ACHN (cell line): Measurements from ENCODE around the gene DUT.
A peak's percentile ranks its signal among the peaks of the same experiment; 100 is the strongest.

ENCODE experiments used
- DNase-seq: peaks from one replicate; pipeline ENCODE4 v3.0.0-alpha.2; 2015
- in situ Hi-C: cut with HindIII; loops from 2 replicates; pipeline ENCODE4 v1.10.0; 2017; ENCODE audit warnings: low sequenced_read_pairs, low pct_ligation_motif_present, low pct_unique_long_range_greater_than_20kb

DUT gene

DNA sequence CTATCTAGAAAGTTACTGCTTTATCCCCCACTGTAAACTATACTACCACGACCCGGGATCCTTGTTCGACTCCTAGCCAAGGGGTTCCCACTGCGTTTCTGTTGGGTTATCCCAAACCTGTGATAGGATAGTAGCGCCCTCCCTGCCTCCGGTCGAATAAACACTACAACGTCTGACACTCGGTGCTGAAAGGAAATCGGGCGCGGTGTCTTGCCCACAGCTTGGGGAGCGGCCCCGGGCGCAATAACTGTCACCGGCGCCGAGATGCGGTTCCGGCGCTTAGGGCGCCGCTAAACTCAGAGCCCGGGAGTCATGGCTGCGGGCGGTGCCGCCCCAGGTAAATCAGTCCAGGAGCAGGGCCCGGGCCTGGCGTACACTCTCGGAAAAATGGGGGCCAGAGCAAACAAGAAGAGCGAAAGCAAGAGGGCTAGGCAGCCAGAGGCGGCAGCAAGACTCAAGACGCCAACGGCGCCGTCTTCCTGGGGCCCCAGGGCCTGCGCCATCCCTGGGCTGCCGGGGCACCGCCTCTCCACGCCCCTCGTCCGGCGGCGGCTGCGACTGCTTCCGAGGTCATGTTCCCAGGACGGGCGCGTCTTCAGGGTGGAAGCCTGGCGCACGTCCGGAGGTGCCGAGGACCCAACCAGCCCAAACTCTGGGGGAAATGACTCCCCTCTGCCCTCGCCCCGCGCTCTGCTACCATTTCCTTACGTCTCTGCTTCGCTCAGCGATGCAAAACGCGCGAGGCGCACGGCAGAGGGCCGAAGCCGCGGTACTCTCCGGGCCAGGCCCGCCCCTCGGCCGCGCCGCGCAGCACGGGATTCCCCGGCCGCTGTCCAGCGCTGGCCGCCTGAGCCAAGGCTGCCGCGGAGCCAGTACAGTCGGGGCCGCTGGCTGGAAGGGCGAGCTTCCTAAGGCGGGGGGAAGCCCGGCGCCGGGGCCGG, at the start of gene DUT:
TSS of gene DUT (plus strand) at position 575 of the 941 bp plus-strand sequence. CDS start at position 662, 87 bp downstream.
- in situ Hi-C loops, result no loop called here
- peak; percentile 63 for DNase-seq

DNA sequence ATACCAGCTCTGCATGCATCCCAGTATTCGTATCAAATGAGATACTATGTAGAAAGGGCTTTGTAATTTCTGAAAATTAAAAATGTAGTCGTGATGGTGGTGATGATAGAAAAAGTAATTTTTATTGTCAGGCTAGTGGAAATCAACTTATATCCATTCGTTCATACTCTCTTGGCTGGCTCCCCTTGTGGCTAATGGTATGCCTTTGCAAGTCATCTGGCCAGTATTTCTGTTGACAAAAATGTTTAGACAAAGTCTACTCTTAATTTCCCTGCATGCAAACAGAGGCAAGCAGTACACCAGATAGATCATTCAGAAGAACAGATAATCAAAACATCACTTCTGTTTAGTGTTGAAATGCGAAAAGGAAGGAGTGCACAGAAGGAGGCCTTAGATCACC, 49.6 kb upstream of the DUT start:
- in situ Hi-C loops, result no loop called here
- DNase-seq, result no peak

DNA sequence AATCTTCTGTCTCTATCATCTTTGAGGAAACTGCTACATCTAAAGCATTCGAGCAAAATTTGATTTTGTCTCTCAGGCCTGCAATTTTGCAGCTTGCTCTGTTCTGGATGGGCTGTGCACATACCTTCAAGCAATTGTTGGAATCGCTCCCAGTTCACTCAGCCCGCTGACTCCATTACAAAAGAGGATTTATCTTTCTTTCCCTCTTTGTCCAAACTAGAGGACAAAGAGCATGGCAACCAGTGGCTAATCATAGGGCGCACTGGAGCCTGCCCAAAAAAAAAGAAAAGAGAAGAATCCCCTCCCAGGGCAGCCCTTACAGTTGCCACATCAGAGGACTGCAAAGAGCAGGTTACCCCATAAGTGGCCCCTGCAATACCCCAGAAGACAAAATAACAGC, 49.0 kb upstream of the DUT start:
- DNase-seq, result no peak
- in situ Hi-C loops, result no loop called here

DNA sequence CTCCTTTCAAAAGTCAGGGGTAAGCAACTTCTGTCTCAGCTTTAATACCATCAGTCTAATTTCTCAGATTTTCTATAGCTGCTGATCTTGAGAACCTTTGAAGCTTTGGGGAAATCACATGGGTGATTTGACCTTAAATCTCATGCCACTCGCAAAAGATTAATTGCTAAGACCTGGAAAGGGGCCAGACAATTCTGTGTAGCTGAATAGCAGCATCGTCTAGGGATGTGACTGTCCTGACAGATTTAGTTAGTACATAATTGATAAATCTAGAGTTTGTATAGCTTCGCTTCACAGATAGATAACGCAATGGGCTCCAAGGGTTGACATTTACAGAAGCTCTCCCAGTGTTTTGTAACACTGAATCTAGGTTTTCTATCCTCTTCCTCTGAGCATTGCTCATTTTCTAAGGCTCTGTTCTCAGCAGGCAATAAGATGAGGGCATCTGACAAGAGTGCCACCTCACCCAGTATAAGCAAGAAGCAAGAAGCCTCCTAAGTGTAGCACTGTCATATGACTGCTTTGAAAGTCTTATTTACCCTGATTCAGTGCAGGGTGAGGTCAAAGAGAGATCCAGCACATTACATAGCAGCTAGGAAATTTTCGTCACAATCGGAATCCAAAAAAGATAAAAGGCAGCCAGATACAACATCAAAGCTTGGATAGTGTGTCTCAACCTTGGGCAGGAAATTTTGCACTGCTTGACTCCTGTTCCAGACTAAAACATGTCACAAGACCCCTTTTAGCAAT, 47.7 kb upstream of the DUT start:
- in situ Hi-C loops, result no loop called here
- DNase-seq, result no peak

DNA sequence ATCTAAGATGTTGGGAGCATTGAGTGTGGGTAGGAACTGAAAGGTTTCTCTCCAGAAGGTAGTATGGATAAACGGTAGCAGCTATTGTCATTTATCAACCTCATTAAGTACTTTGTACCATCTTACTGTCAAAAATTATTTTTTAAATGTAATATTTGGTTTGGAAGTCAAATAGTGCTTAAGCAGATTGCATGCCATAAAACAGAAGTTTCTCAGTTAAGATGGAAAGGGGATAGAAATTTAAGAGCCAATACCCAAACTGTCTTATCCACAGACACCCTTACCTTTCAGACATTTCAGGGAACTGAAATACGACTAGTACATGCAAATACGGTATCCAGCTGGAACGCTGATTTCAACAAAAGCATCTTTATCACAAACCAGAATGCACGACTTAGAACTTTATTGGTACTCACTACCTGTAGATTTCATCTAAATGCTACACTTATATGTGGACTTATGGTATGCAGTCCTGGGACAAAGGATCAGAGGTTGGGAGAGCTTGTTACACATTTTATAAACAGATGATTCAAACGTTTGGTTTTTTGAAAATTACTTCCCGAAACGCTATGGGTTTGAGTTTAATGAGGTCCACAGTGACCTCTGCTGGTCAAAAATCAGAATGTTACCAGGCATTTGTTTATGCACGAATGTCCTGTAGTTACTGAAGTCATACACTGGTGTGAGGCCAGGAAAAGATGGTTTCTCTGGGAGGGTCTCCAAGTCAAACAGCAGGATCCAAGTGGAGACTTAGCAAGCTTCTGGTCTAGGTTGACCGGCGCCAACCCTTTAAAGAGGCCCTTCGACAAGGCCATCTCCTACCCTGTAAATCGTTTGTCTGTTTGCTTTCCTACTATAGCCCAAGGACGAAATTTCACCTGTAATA, 45.7 kb upstream of the DUT start:
- in situ Hi-C loops, result no loop called here
- DNase-seq, result peak; percentile 61

DNA sequence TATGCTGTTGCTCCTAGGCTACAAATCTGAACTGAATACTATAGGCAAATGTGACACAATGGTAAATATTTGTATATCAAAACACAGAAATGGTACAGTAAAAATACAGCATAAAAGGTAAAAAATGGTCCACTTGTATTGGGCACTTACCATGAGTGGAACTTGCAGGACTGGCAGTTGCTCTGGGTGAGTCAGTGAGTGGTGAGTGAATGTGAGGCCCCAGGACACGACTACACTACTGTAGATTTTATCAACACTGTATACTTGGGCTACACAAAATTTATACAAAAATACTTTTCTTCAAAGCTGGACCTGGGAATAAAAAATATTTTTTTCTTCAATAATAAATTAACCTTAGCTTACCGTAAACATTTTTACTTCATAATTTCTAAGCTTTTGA, 41.6 kb upstream of the DUT start:
- in situ Hi-C loops, result no loop called here
- no peak for DNase-seq

DNA sequence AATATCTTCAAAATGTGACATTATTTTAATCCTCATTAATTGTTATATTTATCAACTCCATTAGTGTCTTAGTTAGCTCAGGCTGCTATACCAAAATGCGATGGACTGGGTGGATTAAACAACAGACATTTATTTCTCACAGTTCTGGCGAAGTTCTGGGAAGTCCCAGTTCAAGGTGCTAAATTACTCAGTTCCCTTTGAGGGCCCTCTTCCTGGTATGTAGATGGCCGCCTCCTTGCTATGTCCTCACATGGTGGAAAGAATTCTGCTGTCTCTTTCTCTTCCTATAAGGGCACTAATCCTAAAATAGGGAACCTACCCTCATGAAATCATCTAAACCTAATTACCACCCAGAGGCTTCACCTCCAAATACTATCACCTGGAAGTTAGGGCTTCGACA, 38.8 kb upstream of the DUT start:
- in situ Hi-C loops, result no loop called here

DNA sequence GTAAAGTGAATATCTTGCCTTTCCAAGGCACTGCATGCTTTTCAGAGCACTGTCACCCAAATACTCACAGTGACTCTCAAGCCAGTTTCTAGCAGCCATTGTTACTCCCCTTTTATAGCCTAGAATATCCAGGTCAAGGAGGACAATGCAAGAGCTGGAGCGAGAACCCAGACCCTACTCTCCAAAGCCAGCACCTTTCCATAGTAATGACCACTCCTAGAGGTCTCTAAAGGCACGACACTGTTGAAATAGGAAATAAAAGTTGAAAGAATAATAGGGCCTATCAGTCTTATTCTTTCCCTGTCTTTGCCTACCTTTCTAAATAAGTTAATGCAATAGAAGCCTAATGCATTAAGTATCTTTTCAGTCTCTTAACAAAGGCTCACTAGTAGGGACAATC, 33.6 kb upstream of the DUT start:
- in situ Hi-C loops, result no loop called here
- no peak for DNase-seq

More for the DNA sequence above, 38.8 kb upstream of the DUT start:
- DNase-seq, result no peak

DNA sequence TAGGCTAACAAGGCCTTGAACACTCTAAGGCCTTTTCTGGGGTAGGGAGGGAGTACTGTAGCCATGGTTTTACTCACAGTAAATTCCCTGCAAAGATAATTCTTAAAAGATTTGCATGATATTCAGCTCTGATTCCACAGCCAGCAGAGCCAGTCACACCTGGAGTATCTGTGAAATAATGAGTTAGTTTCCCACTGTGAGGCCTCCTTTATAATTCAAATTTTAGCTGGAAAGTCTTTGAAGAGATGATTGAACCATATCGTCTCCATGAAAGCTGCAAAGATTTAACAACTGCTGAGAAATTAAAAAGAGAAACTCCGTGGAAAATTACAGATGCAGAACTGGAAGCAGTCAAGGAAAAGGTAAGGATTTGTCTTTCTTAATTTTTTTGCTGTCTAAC, 32.3 kb upstream of the DUT start:
- in situ Hi-C loops, result no loop called here
- DNase-seq, result no peak

DNA sequence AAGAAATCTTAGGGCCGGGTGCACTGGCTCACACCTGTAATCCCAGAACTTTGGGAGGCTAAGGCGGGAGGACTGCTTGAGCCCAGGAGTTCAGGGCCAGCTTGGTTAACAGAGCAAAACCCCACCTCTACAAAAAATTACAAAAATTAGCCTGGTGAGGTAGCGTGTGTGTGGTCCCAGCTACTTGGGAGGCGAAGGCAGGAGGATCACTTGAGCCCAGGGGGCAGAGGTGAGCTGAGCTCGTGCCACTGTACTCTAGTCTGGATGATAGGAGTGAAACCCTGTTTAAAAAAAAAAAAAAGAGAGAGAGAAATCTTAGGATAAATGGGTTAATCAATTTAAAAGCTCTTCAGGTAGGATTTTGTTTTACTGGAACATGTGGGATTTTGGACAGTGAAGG, 31.2 kb upstream of the DUT start:
- DNase-seq, result no peak
- in situ Hi-C loops, result no loop called here

DNA sequence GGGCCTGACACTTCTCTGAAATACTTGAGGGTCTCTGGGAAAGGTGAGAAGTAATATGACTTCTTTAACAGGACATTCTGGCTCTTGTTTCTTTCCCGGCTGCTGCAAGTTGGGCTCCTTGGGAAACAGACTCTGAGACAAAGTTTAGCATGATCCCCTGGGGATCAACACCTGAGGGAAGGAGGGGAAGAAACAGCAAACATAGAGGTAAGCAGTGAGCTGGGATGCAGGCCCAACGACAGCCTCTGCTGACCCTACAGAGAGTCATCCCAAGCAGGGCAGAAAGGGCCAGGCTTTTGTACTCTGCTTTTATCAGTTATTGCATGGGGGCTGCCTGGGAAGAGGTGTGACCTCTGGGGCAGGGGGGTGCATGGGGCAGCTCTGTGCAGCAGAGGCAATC, 26.8 kb upstream of the DUT start:
- in situ Hi-C loops, result no loop called here
- no peak for DNase-seq

DNA sequence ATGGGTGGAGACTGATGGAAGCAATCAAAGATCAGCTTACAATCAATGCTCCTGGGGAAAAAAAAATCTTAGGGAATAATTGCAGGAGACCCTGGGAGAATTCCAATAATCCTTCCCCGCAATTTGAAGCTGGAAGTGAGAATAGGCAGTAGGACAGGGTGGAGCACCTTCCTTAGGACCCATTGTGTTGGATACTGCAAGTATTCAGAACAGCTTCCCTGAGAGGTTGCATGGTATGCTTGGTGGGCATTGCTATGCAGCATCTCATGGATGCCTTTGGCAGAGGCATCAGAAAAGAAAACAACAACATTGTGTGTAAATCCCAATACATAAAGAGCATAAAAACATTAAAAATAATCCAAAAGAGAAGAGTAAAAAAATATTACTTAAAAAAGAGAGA, 24.6 kb upstream of the DUT start:
- no peak for DNase-seq
- in situ Hi-C loops, result no loop called here

DNA sequence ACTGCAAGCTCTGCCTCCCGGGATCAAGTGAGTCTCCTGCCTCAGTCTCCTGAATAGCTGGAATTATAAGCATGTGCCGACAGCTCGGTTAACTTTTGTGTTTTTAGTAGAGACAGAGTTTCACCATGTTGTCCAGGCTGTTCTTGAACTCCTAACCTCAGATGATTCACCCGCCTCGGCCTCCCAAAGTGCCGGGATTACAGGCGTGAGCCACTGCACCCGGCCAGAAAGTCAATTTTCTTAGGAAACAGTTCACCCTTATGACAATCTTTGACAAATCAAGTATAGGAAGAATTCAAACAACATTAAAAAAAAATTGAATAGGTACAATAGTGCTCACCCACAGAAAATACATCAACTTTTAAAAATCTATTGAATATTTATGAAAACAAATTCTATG, 23.6 kb upstream of the DUT start:
- in situ Hi-C loops, result no loop called here
- DNase-seq, result no peak

DNA sequence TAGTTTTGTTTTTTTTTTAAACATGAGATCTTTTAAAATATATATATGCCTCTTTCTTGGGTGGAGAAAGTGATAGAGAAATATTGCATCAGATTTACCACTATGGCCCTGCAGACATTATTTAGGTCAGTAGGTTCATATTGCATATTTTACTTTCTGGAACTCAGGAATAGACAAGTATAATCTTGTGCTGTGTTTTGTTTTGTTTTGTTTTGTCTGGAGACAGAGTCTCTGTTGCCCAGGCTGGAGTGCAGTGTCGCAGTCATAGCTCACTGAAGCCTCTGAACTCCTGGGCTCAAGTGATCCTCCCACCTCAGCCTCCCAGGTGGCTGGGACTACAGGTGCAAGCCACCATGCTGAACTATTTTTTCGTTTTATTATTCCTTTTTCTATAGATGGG, 21.5 kb upstream of the DUT start:
- in situ Hi-C loops, result no loop called here
- no peak for DNase-seq

DNA sequence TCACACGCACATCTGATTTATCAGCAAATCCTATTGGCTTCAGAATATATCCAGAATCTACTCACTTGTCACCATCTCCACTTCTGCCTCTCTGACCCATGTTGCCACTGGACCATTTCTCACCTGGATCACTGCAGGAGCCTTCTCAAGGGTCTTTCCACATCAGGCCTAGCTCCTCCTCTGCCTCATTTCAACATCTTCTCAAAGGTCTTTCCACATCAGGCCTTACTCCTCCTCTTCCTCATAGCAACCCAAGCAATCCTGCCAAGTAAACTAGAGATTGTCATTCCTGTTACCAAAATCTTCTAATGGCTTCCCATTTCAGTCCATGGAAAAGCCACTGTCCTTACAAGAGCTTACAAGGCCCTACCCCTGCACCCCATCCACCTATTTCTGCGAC, 18.0 kb upstream of the DUT start:
- no peak for DNase-seq
- in situ Hi-C loops, result no loop called here

DNA sequence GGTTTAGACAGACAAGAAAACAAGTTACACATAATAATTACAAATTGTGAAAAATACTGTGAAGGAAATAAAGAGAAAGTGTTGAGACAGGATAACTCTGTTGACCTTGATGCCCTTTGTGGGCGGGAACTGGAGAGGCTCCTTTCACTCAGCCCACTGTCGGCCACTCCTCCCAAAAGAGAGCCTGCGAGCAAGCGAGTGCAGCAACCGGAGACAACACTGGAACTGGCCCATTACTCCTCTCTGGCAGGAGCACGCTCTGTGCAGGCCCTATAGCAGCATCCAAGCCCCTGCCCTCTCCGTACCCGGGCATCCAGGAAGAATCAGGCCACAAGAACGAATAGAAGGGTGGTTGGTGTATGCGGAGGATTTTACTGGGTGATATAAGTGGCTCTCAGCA, 16.2 kb upstream of the DUT start:
- in situ Hi-C loops, result no loop called here
- DNase-seq, result no peak

DNA sequence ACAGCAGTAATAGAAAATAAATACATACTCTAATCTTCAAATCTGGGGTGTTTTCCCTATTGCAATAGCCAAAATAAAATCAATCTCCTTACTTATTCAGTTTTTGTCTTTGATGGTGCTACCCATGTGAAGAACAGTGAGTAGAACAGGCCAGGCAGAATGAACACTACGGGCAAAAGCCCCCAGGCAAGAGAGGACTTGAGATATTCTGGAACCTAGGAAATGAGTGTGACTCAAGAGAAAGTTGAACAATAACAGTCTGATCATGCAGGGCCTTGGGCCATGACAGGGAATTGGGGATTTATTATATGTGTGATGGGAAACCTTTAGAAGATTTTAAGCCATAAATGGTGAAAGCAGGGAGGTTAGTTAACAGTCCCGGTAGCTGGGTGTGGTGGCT, 14.0 kb upstream of the DUT start:
- in situ Hi-C loops, result no loop called here
- no peak for DNase-seq

DNA sequence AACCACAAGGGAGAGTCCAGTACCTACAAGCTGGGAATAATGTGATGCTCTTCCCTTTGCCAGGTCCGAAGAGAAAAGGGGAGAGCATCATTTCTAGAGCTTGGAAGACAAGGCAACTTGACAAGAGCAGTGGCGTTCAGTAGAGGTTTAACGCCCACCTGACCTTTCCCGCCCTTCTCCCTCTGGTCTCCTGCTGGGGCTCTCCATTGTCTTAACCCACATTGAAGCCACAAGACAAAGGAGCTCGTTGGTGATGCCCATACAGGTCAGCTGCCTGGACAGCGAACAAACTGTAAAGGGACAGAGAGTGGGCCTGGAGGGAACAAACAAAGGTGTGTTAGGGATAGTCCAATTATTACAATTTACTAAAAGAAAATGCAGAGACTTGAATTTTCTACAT, 13.1 kb upstream of the DUT start:
- in situ Hi-C loops, result no loop called here
- no peak for DNase-seq

DNA sequence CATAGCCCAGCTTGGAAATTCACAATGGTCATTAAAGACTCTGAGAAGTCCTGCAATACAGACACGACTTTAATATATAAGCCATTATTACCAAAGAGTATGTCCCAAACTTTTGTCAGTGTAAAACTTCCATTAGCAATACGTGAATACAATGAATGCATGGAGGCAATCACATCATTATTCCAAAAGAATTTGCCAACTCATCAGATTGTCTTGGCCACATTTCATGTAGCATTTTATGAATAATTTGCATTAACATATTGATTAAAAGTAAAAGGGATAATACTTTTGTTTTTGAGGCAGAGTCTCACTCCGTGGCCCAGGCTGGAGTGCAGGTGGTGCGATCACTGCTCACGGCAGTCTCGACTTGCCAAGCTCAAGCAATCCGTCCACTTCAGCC, 7.9 kb upstream of the DUT start:
- no peak for DNase-seq
- in situ Hi-C loops, result no loop called here
